A172 (cell line): ENCODE results near the gene GH2. TPM values are rescaled to one million over a fixed set of nuclear protein-coding genes. Genes with fewer than 3 reads are reported as not detected.
A peak's percentile ranks its signal among the peaks of the same experiment; 100 is the strongest.
"Not testable (repeated sequence)": the region's sequence is repeated elsewhere in the genome, so short reads cannot be mapped to it uniquely, and the experiment has no call there.

Source experiments
- DNase-seq: peaks from one replicate; pipeline ENCODE4 v3.0.0-alpha.2; 2015; ENCODE audit warnings: low spot score
- total RNA-seq: library from RNA; depleted of rRNA; stranded (reverse); fragments of >200 nt; shearing (Covaris generic); gene quantifications from 2 replicates; pipeline ENCODE4 v1.2.3, GENCODE V29; 2014

The GH2 gene
- total RNA-seq, 1 experiment from 2014 or later: not detected

GRCh38 chr17:63911041-63911635 lies 29.4 kb upstream of the GH2 start, which contains the start of gene CSHL1:
Gene CSHL1 (minus strand): TSS chr17:63911258. CDS start chr17:63911196, 62 bp downstream.
- no peak for DNase-seq

GRCh38 chr17:63910096-63910495 lies 28.4 kb upstream of the GH2 start:
- DNase-seq: no peak

- DNase-seq: not testable (repeated sequence)
Measured at GRCh38 chr17:63909586-63909985, 27.8 kb upstream of the GH2 start.

GRCh38 chr17:63907161-63907778 lies 25.5 kb upstream of the GH2 start:
- peak; percentile 27 for DNase-seq

GRCh38 chr17:63904796-63905195 lies 23.1 kb upstream of the GH2 start:
- DNase-seq: not testable (repeated sequence)

GRCh38 chr17:63903787-63904201 lies 22.1 kb upstream of the GH2 start:
- not testable (repeated sequence) for DNase-seq

DNA sequence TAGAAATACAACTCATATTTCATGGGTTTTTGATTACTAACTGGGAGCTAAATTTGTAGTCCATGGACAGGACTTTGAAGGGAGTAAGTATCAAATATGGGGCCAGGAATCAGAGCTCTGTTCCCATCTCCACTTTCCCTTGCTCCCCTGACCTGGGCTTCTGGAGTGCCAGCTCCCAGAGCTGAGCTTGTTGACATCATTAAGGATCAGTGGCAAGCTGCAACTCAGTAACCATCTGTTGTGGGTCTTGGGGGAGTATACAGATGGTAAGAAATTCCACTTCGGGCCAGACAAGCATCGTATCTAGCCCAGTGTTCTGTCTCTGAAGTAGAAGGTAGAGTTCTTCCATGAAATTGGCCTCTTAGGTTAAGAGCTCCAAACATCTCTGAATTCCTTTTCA lies 20.2 kb upstream of the GH2 start:
- DNase-seq: not testable (repeated sequence)

DNA sequence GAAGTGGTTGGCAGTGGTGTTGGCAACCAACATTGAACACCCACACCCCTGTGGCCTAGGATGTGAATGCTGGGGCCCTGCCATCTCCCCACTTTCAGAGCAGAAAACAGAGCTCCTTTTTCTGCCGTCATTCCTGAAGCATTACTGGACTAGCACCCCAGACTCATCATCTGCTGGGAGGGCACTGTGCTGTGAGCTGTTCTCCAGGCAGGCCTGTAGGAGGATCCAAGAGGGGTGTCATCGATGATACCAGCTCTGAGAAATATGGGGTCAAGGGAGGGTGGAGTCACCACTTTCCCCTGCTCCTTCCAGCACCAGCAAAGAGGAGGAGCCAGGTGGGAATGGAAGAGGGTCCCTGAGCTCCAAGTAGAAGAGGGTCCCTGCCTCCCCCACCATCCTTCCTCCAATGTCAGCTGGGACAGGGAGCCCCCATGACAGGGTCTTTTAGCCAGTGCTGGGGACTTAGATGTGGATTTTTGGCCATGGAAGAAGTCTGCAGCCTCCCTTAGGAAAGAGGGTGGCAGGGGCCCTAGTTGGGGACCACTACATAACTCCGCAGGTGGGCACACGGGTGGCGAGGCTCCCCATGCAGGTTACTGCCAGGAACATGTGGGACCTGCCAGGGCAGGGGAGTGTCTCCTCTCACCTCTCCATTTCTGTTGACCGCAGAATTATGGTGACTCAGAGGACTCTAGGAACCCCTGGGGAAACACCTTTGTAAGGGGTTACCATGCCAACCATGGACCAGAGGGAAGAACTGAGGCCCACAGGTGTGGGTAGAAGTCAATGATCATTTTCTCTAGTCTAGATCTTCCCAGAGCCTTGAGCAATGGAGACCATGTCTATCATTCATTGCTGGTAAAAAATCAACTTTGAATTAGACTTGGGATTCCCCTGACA lies 17.4 kb upstream of the GH2 start:
- not testable (repeated sequence) for DNase-seq

GRCh38 chr17:63896524-63897354 lies 15.0 kb upstream of the GH2 start, which contains the start of gene CSH1:
Gene CSH1 (minus strand): TSS chr17:63896574. CDS start chr17:63896511, 63 bp downstream.
- DNase-seq: not testable (repeated sequence)

DNA sequence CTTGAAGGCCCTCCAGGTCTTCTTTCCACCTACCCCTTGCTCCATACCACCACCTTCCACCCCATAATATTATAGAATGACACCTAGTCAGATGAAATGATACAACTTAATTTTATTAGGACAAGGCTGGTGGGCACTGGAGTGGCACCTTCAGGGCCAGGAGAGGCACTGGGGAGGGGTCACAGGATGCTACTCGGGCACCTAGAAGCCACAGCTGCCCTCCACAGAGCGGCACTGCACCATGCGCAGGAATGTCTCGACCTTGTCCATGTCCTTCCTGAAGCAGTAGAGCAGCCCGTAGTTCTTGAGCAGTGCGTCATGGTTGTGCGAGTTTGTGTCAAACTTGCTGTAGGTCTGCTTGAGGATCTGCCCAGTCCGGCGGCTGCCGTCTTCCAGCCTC lies 13.1 kb upstream of the GH2 start:
- DNase-seq: not testable (repeated sequence)

DNA sequence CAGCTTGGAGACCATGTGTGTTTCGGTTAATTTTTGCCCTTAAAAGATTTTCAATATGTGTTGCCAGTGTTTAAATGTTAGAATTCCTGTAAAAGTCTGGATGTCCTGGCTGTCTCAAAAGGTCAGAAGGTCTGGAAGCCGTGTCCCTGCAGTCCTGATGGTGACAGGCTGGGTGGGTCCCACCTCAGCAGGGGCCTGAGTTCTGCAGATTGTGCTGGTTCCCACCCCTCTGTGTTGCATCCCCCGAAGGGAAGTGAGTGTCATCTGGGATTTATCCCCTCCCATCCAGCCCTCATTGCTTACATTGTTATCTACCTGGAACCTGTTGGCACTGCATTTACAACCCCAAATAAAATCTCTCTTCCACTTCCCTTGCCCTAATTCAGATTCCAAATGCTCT lies 12.3 kb upstream of the GH2 start:
- DNase-seq: not testable (repeated sequence)

DNA sequence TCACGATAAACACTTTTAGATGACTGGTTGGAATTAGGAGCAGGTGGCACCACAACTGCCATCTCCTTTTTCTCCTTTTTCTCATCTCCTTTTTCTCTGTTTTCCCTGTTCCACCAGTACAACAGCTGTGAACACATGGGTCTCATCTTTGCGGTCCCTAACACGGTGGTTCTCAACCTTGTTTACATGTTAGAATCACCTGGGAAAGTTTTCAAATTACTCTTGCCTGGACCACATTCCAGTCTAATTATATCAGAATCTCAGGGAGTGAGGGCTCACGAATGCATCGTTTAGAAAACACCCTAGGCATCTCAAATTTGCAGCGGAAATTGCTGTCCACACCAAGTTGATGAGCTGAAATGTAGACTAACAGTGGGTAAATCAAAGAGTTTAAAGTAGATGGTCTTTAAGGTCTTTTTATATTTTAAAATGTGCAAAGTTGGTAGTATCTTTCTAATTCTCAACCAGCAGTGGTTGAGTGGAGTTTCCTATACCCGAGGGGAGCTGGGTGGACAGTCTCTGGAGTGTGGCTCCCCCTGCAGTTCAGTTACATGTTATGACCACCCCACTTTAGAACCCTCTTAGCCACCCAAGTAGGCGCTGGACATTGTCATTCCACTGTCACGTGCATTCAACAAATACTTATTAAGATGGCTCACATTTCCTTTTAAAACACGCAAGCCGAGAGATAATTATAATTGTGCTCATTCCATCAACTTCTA lies 10.7 kb upstream of the GH2 start:
- DNase-seq: peak; percentile 15

- DNase-seq: peak; percentile 25
Measured at GRCh38 chr17:63889026-63889848, 7.5 kb upstream of the GH2 start.

DNA sequence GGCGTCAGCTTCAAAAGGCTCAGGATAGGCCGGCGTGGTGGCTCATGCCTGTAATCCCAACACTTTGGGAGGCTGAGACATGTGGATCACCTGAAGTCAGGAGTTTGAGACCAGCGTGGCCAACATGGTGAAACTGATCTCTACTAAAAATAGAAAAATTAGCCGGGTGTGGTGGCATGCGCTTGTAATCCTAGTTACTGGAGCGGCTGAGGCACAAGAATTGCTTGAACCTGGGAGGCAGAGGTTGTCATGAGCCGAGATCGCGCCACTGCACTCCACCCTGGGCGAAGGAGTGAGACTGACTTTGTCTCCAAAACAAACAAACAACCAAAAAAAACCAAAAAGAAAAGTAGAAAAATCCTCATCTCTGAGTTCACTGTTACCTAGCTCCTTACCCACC lies 3.4 kb upstream of the GH2 start:
- not testable (repeated sequence) for DNase-seq

- not testable (repeated sequence) for DNase-seq
Measured at GRCh38 chr17:63882626-63883126, 932 bp upstream of the GH2 start.

DNA sequence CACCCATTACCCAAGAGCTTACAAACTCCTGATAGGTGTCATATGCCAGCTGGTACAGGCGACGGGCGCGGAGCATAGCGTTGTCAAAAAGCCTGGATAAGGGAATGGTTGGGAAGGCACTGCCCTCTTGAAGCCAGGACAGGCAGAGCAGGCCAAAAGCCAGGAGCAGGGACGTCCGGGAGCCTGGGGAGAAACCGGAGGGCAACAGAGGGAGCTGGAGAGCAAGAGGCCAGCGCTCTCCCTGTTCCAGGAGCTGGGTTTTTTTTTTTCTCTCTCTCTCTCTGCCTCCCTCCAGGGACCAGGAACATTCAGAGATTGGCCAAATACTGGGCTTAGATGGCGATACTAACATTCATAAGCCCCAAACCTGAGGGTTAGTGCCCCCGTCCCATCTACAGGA lies 407 bp downstream of the GH2 start:
- not testable (repeated sequence) for DNase-seq

DNA sequence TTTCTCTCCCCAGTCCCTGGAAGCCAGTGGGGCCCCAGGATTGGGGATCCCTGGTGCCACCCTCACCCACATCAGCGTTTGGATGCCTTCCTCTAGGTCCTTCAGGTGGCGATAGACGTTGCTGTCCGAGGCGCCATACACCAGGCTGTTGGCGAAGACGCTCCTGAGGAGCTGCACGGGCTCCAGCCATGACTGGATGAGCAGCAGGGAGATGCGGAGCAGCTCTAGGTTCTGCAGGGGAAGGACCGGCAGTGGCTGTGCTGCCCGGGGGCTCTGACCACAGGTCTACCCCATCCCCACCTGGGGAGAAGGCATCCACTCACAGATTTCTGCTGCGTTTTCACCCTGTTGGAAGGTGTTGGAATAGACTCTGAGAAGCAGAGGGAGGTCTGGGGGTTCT lies 1.0 kb downstream of the GH2 start:
- no peak for DNase-seq

- DNase-seq: not testable (repeated sequence)
Measured at GRCh38 chr17:63878413-63878812, 3.3 kb downstream of the GH2 start.

- not testable (repeated sequence) for DNase-seq
Measured at GRCh38 chr17:63874693-63875092, 7.1 kb downstream of the GH2 start.
